GM23338 (cell line): Measurements from ENCODE around the gene PTRH2. TPM values are rescaled to one million over a fixed set of nuclear protein-coding genes. Genes with fewer than 3 reads are reported as not detected.

ENCODE experiments used
- ATAC-seq: fragments of 200-7000 bp; cut with Tn5 transposase; 3 replicates; pipeline ENCODE4 v1.9.1; 2020
- DNase-seq: peaks from one replicate; pipeline ENCODE4 v3.0.0-alpha.2; 2015; ENCODE audit warnings: low spot score
- H2AFZ ChIP-seq: fragments of 200-600 bp; sonication (generic); 2 replicates; pipeline ENCODE4 v1.8.0; 2016; ENCODE audit warnings: antibody characterized with exemption, mild to moderate bottlenecking, moderate library complexity
- H3F3A ChIP-seq: fragments of 200-600 bp; sonication (generic); replicated peaks from 2 replicates; pipeline ENCODE4 v1.8.0; 2017; ENCODE audit warnings: antibody characterized with exemption, mixed run types, low read depth
- H3K27ac ChIP-seq: fragments of 200-600 bp; sonication (generic); 2 replicates; pipeline ENCODE4 v1.6.1; 2016; ENCODE audit warnings: low read depth
- H3K27me3 ChIP-seq: fragments of 200-600 bp; sonication (generic); 2 replicates; pipeline ENCODE4 v1.8.0; 2016; ENCODE audit warnings: mild to moderate bottlenecking, mixed run types, moderate library complexity; ENCODE audit not compliant: insufficient read depth
- H3K36me3 ChIP-seq: fragments of 200-600 bp; sonication (generic); 2 replicates; pipeline ENCODE4 v1.8.0; 2016; ENCODE audit warnings: mild to moderate bottlenecking; ENCODE audit not compliant: insufficient read depth
- H3K4me1 ChIP-seq: fragments of 200-600 bp; sonication (generic); 2 replicates; pipeline ENCODE4 v1.8.0; 2016; ENCODE audit warnings: mild to moderate bottlenecking, moderate library complexity; ENCODE audit not compliant: insufficient read depth
- H3K4me2 ChIP-seq: fragments of 200-600 bp; sonication (generic); 2 replicates; pipeline ENCODE4 v1.7.1; 2017; ENCODE audit warnings: mixed run types
- H3K4me3 ChIP-seq: fragments of 200-600 bp; sonication (generic); 2 replicates; pipeline ENCODE4 v1.6.1; 2016; ENCODE audit warnings: mixed run types
- H3K79me2 ChIP-seq: fragments of 200-600 bp; sonication (generic); replicated peaks from 2 replicates; pipeline ENCODE4 v1.8.0; 2017; ENCODE audit warnings: mild to moderate bottlenecking; ENCODE audit not compliant: insufficient read depth
- H3K9me2 ChIP-seq: fragments of 200-600 bp; sonication (generic); 2 replicates; pipeline ENCODE4 v1.8.0; 2017; ENCODE audit not compliant: insufficient read depth
- H4K20me1 ChIP-seq: fragments of 200-600 bp; sonication (generic); replicated peaks from 2 replicates; pipeline ENCODE4 v1.8.0; 2017; ENCODE audit warnings: mild to moderate bottlenecking; ENCODE audit not compliant: insufficient read depth
- H3K27ac Mint-ChIP-seq: 2 replicates; pipeline ENCODE4 v1.8.0; 2020; ENCODE audit warnings: inconsistent platforms, mild to moderate bottlenecking, moderate library complexity, mixed read lengths
- H3K27me3 Mint-ChIP-seq: 3 replicates; pipeline ENCODE4 v1.8.0; 2022; ENCODE audit warnings: low read depth, mild to moderate bottlenecking, moderate library complexity, mixed read lengths, inconsistent platforms; ENCODE audit not compliant: insufficient read depth, poor library complexity
- H3K36me3 Mint-ChIP-seq: 3 replicates; pipeline ENCODE4 v1.8.0; 2021; ENCODE audit warnings: low read depth, mild to moderate bottlenecking, inconsistent platforms, moderate library complexity, mixed read lengths
- H3K4me1 Mint-ChIP-seq: 3 replicates; pipeline ENCODE4 v1.8.0; 2020; ENCODE audit warnings: mild to moderate bottlenecking, inconsistent platforms, mixed read lengths
- H3K4me3 Mint-ChIP-seq: 3 replicates; pipeline ENCODE4 v1.8.0; 2021; ENCODE audit warnings: moderate library complexity, mild to moderate bottlenecking, inconsistent platforms, mixed read lengths
- H3K9me3 Mint-ChIP-seq: 3 replicates; pipeline ENCODE4 v1.8.0; 2020; ENCODE audit warnings: moderate library complexity, mild to moderate bottlenecking, inconsistent platforms, mixed read lengths
- CREB1 ChIP-seq: fragments of 250-450 bp; sonication (Bioruptor Pico); IDR thresholded peaks from 2 replicates; pipeline ENCODE4 v1.5.0; 2020; ENCODE audit warnings: low read depth, mild to moderate bottlenecking, moderate library complexity
- EZH2 ChIP-seq: fragments of 200-600 bp; sonication (generic); IDR thresholded peaks from one replicate; pipeline ENCODE4 v1.8.0; 2017; ENCODE audit warnings: antibody characterized with exemption, mild to moderate bottlenecking, low read depth; ENCODE audit not compliant: unreplicated experiment
- JUNB ChIP-seq: IDR thresholded peaks from one replicate; pipeline ENCODE4 v1.6.1; 2016; ENCODE audit warnings: antibody characterized with exemption; ENCODE audit not compliant: unreplicated experiment
- NANOG ChIP-seq: IDR thresholded peaks from 2 replicates; pipeline ENCODE4 v1.6.1; 2016; ENCODE audit warnings: antibody characterized with exemption, borderline replicate concordance
- POLR2AphosphoS5 ChIP-seq: IDR thresholded peaks from 2 replicates; pipeline ENCODE4 v1.6.1; 2016; ENCODE audit warnings: antibody characterized with exemption, low read depth
- STAT1 ChIP-seq: IDR thresholded peaks from one replicate; pipeline ENCODE4 v1.6.1; 2016; ENCODE audit warnings: antibody characterized with exemption; ENCODE audit not compliant: unreplicated experiment
- ZNF462 ChIP-seq: fragments of 250-450 bp; sonication (Bioruptor Pico); IDR thresholded peaks from 2 replicates; pipeline ENCODE4 v1.5.0; 2020; ENCODE audit warnings: mild to moderate bottlenecking, moderate library complexity
- polyA plus RNA-seq: library from polyadenylated mRNA; unstranded; fragments of >200 nt; fragmentation: Nextera tagmentation; extraction: Ambion mirVana; gene quantifications from 2 replicates; pipeline ENCODE4 v1.2.1, GENCODE V29; 2016
- total RNA-seq: library from RNA; depleted of rRNA; stranded (reverse); fragments of >200 nt; shearing (Covaris generic); gene quantifications from 2 replicates; pipeline ENCODE4 v1.2.3, GENCODE V29; 2014
- TF ChIP-seq, protein P1 (sequence below), 2 experiments: fragments of 200-600 bp in 1 of 2; sonication (generic) in 1 of 2; conservative IDR thresholded peaks; 2 replicates each; pipeline versions ENCODE4 v1.5.1 to v1.6.1; 2016 to 2017; ENCODE audit warnings: antibody characterized with exemption in 2 of 2, low read depth in 2 of 2, mild to moderate bottlenecking in 2 of 2, moderate library complexity in 1 of 2
- TF ChIP-seq, protein P2 (sequence below): IDR thresholded peaks from 2 replicates; pipeline ENCODE4 v1.6.1; 2016; ENCODE audit warnings: antibody characterized with exemption

Gene PTRH2
- total and polyA plus RNA-seq, 2 experiments from 2014 or later: 32.7 to 85.2 TPM

DNA sequence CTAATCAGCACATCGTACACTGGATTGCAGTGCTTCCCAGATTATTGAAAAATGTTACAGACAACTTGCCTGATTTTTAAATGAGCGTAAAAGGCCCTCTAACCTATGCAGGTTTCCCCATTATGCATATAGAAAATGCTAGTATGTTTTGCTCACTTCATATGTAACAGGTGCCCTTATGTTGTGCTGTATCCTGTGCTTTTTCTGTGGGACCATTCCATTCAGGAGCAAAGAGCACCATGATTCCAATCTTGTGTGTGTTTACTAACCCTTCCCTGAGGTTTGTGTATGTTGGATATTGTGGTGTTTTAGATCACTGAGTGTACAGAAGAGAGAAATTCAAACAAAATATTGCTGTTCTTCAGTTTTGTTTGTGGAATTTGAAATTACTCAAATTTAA is 12.9 kb downstream of the PTRH2 start:
- Mint-ChIP-seq H3K9me3 (no peaks in the 10 kb centered on the region), H3K36me3 (peaks cover 89% of the 10 kb centered on the region), H3K4me3 (no peak overlapping the region), H3K27me3 (peaks cover 8% of the 10 kb centered on the region), H3K27ac (no peak overlapping the region), H3K4me1 (no peaks in the 10 kb centered on the region; the same call in 2 of the 3 replicates)
- H4K20me1 ChIP-seq: peaks cover 63% of the 10 kb centered on the region
- H3K27me3 ChIP-seq: no peaks in the 10 kb centered on the region
- peaks cover 29% of the 10 kb centered on the region for H3F3A ChIP-seq
- ATAC-seq: no peak
- no peak for DNase-seq
- H3K79me2 ChIP-seq: peaks cover 81% of the 10 kb centered on the region
- no peak overlapping the region for H3K4me2 ChIP-seq
- no peaks in the 10 kb centered on the region for H3K4me1 ChIP-seq
- peaks cover 45% of the 10 kb centered on the region for H3K36me3 ChIP-seq
- no peak for TF ChIP-seq POLR2AphosphoS5
- TF ChIP-seq STAT1: no peak
- TF ChIP-seq JUNB: no peak
- no peak for TF ChIP-seq ZNF462 (CRISPR knock-in tag)
- no peak for TF ChIP-seq NANOG
- TF ChIP-seq CREB1 (CRISPR knock-in tag): no peak
- TF ChIP-seq EZH2: no peak
- TF ChIP-seq, protein P1, sequence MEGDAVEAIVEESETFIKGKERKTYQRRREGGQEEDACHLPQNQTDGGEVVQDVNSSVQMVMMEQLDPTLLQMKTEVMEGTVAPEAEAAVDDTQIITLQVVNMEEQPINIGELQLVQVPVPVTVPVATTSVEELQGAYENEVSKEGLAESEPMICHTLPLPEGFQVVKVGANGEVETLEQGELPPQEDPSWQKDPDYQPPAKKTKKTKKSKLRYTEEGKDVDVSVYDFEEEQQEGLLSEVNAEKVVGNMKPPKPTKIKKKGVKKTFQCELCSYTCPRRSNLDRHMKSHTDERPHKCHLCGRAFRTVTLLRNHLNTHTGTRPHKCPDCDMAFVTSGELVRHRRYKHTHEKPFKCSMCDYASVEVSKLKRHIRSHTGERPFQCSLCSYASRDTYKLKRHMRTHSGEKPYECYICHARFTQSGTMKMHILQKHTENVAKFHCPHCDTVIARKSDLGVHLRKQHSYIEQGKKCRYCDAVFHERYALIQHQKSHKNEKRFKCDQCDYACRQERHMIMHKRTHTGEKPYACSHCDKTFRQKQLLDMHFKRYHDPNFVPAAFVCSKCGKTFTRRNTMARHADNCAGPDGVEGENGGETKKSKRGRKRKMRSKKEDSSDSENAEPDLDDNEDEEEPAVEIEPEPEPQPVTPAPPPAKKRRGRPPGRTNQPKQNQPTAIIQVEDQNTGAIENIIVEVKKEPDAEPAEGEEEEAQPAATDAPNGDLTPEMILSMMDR (conservative IDR thresholded peaks at IDR 0.05; ENCODE audit: low read depth in 2 of 2): no peak
- TF ChIP-seq, protein P2, sequence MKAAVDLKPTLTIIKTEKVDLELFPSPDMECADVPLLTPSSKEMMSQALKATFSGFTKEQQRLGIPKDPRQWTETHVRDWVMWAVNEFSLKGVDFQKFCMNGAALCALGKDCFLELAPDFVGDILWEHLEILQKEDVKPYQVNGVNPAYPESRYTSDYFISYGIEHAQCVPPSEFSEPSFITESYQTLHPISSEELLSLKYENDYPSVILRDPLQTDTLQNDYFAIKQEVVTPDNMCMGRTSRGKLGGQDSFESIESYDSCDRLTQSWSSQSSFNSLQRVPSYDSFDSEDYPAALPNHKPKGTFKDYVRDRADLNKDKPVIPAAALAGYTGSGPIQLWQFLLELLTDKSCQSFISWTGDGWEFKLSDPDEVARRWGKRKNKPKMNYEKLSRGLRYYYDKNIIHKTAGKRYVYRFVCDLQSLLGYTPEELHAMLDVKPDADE: no peak
- no peak overlapping the region for H3K27ac ChIP-seq
- no peak overlapping the region for H3K4me3 ChIP-seq
- H2AFZ ChIP-seq: no peak overlapping the region
- H3K9me2 ChIP-seq: no peaks in the 10 kb centered on the region
